HG03571 (cell line): ENCODE data around the gene C1orf52.
A peak's percentile ranks its signal among the peaks of the same experiment; 100 is the strongest.
"Not testable (repeated sequence)": the region's sequence is repeated elsewhere in the genome, so short reads cannot be mapped to it uniquely, and the experiment has no call there.

Experiments
- ATAC-seq: cut with Tn5 transposase; IDR thresholded peaks from one replicate; pipeline ENCODE4 v1.9.1; 2021; ENCODE audit not compliant: unreplicated experiment

C1orf52 gene

DNA sequence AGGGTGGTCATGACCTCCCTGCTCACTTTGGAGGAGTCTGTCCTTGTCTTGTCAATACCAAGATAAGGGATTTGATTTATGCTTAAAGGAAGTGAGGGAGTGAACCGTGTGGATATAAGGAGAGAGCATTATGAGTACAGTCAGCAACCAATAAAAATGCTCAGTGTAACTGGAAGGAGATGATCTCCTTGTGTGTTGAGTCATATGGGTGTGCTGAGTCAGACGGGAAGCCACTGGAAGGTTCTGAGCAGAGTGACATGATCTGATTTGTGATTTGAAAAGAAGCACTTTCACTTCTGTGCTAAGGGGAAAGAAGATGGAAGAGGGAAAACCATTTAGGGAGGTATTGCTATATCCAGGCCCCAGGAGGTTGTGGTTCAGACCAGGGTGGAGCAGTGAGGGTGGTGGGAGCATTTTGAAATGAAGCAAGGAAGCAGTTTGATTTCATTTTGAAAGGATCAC, 19.4 kb upstream of the C1orf52 start:
- no peak for ATAC-seq

GRCh38 chr1:85277802-85278201, 18.3 kb upstream of the C1orf52 start:
- ATAC-seq, result no peak

DNA sequence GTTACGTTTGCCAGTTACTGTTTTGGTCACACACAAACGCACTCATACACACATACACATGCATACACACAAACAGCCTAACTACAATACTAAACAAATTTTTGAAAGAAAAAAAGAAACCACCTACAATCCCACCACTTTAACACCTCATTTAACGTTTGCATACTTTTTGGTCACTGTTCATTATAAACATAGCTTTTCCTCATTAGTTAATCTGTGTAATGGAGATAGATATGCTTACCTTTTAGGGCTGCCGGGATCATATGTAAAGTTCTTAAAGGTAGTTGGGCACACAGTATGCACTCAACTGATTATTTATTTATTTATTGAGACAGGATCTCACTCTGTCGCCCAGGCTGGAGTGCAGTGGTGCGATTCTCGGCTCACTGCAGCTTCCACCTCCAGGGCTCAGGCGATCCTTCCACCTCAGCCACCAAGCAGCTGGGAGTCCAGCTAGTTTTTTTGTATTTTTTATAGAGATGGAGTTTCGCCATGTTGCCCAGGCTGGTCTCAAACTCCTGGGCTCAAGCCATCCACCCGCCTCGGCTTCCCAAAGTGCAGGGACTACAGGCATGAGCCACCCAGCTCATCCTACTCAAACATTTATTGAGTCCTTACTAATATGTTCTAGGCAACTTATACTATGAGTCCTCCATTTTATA, 17.6 kb upstream of the C1orf52 start:
- no peak for ATAC-seq

DNA sequence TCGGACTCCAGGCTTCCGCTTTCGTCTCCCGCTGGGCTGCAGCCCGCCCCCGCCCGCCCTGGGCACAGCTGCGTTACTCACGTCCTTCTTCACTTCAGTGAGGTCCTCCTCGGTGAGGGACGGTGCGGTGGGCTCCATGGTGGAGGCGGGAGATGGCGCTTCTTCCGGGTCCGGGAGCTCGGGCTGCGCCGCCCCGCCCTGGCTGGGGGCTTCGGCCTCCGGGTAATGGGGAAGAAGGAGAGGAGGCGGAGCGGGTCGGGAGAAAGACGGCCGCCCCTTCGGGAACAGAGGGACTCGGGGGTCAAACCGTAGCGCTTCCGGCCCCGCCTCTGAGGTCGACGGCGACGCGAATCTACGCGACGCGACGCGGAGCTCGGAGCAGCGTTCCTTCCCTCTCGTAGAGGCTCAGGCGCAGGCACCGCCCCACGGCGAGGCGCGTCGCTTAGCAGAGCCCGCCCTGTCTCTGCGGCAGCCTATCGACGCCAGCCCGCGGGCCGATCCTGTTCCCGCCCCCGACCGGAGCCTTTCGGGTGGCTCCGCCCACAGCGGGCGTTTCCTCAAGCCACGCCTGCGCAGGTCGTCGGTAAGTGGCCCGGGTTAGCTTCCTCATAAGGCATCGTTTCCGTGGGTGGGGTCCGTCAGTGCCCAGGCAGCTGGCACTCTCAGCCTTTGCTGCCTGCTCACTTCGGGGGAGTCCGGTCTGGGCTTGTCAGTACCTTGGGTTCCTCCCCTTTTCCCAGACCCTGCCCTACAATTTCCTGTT, 16.9 kb upstream of the C1orf52 start, which contains the start of gene BCL10:
BCL10 (minus strand) TSS at position 418 of the 763 bp plus-strand sequence; CDS start at position 138, 280 bp downstream.
- ATAC-seq, result peak; percentile 97

DNA sequence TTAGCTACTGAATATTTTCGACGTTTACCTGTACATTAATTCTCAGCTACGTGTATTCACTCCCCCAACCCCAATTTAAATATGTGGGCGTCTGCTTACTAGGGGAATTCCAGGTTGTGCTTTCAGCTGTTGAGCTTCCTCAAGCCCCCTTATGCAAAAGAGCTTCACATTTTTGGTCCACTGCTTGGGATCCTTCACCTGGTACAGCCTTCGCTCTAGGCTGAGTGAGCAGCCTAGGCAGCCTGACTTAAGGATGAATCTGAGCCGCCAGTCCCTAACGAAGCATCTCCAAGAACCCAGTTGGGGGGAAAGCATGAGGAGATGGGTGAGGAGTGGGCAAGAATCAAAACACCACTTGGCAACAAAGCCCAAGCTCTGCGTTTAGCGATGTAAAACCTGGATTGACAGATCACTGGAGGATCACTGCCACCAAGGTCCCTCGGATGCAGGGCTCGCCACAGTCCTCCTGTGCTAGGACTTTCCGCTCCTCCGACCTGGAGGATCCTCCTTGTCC, 16.3 kb upstream of the C1orf52 start:
- no peak for ATAC-seq

GRCh38 chr1:85274969-85275453, 15.5 kb upstream of the C1orf52 start:
- no peak for ATAC-seq

GRCh38 chr1:85273397-85273796, 13.9 kb upstream of the C1orf52 start:
- ATAC-seq, result no peak

DNA sequence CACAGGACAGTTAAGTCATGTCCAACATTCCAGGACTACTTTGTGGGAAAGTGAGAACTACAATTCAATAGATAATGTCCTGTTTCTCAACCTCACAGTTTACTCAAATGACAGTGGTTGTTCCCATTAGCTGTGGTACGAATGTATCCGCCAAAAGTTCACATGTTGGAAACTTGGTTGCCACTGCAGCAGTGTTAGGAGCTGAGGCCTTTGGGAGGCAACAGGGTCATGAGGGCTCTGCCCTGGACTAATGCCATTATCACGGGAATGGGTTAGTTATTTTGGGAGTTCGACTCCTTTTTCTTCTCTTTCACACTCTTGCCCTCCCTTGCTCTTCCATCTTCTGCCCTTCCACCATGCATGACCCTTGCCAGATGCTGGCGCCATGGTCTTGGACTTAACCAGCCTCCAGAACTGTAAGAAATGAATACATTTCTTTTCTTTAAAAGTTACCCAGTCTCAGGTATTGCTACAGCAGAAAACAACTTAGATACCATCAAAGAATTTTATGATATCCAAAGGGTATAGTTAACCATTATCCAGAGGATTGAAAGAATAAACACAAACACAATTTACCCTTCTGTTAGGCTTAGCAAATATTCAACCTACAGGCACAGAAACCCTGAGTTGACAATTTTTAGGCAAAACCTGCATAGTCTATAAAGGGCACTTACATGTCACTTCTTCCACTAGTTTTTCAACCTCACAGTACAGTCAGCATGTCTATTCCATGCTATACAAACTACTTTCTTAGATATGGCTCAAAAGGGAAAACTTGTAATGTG, 9.5 kb upstream of the C1orf52 start:
- ATAC-seq, result no peak

DNA sequence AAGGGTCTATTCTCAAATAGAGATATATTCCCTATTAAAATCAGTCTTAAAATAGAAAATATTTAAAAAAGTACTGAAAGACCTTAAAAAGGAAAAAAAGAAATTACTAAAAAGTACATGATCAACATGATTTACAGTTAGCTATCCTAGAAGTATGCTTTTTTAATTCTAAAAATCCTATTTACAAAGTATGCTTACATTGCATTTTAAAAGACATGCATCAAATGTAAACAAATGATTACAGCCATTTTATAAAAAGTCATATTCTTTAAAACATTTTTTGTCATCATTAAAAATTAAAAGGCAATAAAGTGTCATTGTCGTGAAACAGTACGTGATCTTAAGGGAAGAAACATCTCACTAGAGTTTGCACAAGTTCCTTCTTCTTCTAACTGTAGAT, 7.9 kb upstream of the C1orf52 start:
- ATAC-seq, result no peak

- no peak for ATAC-seq
Observed at GRCh38 chr1:85264150-85264549, 4.7 kb upstream of the C1orf52 start.

DNA sequence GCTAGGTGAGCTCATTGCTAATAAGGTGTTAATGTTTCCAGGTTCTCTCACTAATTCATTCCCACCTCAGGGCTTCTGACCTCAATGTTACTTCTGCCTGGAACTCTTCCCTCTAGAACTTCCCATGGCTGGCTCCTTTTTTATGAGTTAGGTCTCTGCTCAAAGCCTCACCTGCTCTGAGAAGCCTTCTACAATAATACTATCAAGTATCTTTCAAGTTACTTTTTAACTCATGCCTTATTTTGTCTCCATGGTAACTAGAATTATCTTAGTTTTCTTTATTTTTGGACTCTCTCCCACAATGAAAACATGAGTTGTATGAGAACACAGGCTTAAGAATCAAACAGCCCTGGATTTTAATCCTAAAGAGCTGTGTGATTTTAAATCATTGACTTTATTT, 3.5 kb upstream of the C1orf52 start:
- no peak for ATAC-seq

DNA sequence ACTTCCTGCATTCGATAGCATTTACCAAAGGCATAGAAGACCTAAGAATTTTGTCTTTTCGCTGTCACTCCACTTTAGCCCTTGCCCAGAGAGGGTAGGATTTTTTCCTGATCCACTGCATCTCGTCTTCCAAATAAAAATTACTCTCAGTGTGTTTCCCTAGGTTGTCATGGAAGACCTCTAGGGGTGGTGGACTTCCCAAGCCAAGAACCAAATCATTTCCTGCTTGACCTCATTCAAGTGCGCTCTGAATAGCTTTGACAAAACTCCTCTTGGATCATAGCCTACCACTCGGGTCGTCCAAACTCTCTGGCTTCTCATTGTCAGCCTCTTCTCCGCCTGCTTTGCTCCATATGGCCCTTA, 431 bp upstream of the C1orf52 start:
- no peak for ATAC-seq

- no peak for ATAC-seq
Observed at GRCh38 chr1:85258536-85259117, 835 bp downstream of the C1orf52 start.

DNA sequence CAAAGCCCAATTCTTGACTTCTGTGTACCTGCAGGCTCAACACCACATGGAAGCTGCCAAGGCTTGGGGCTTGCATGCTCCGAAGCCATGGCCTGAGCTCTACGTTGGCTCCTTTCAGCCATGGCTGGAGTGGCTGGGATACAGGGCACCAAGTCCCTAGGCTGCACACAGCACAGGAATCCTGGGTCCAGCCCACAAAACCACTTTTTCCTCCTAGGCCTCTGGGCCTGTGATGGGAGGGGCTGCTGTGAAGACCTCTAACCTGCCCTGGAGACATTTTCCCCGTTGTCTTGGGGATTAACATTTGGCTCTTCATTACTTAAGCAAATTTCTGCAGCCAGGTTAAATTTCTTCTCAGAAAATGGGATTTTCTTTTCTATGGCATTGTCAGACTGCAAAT, 10.4 kb downstream of the C1orf52 start:
- not testable (repeated sequence) for ATAC-seq

GRCh38 chr1:85245891-85246290, 13.6 kb downstream of the C1orf52 start:
- ATAC-seq, result no peak

DNA sequence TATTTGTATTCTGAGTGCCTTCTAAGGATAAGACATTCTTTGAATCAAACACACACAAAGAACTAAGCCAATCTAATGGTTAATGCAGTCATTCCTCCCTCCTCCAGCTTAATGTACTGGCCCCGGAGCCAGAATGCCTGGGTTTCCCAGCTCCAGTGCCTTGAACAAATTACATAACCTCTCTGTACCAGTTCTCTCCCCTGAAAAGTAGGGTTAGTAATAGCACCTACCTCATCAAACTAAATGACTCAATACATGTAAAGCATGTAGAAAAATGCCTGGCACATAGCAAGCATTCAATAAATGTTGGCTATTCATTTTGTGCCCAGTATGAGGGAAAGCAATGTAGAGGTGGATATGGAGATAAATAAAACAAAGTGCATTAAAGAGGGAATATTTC, 14.0 kb downstream of the C1orf52 start:
- ATAC-seq, result no peak

DNA sequence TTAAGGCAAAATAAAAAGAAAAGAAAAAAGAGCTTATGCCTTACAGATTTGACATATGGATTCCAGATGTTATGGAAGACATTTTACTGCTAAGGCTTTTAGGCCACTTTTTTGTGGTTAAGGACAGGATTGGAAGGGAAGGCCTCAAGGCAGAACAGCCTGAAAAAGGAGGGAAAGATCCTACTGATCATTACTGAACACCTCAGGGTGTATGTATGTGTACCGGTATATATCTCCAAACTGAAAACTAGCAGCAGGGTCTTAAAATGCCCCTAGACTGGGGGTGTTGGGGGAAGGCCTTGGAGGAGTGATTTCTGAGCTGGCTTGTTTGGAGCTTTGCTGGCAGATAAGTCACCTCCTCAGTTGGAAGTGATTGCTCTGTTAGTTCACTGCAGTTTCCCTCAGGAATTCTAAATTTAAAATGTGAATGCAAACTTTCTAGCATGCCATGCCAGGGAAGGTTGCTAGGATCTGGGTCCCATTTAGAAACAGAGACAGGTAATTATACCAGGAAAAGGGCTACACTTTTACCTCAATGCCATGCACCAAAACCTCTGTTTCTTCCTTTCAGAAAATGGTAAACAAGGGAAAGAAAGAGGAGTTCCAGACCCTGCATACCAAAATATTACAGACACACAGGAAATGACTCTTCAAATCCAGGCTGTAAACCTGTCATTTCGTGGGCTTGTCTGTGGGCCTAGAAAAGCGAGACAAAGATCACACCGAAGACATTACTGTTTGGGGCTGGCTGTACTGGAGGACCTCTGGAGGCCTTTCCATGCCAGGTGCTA, 15.0 kb downstream of the C1orf52 start:
- ATAC-seq, result no peak

- no peak for ATAC-seq
Observed at GRCh38 chr1:85243372-85243771, 16.1 kb downstream of the C1orf52 start.

DNA sequence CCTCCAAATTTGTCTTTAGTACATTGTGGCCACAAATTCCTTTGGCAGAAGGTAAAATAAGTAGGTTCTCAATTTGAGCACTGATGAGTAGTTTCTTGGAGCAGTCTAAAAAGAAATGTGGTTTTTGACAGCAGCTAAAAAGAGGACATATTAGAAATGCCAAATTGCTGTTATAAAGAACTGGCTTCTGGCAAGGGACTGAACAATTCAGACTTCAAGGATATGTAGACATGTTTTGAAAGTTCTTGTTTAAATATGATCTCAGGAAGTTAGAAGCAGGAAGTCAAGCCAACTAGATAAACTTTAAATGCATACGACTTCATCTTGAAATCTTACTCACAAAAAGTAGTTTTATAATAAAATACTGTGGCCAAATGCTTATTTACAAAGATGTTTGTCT, 18.8 kb downstream of the C1orf52 start:
- ATAC-seq, result no peak

GRCh38 chr1:85240174-85240601, 19.3 kb downstream of the C1orf52 start:
- ATAC-seq, result no peak
